HS-27A (cell line): Measurements from ENCODE around the gene ZNF394.
A peak's percentile ranks its signal among the peaks of the same experiment; 100 is the strongest.
"Not testable (repeated sequence)": the region's sequence is repeated elsewhere in the genome, so short reads cannot be mapped to it uniquely, and the experiment has no call there.

Experiments used
- DNase-seq: peaks from one replicate; pipeline ENCODE4 v3.0.0-alpha.2; 2012; ENCODE audit warnings: low read depth, missing footprints

ZNF394 gene

DNA sequence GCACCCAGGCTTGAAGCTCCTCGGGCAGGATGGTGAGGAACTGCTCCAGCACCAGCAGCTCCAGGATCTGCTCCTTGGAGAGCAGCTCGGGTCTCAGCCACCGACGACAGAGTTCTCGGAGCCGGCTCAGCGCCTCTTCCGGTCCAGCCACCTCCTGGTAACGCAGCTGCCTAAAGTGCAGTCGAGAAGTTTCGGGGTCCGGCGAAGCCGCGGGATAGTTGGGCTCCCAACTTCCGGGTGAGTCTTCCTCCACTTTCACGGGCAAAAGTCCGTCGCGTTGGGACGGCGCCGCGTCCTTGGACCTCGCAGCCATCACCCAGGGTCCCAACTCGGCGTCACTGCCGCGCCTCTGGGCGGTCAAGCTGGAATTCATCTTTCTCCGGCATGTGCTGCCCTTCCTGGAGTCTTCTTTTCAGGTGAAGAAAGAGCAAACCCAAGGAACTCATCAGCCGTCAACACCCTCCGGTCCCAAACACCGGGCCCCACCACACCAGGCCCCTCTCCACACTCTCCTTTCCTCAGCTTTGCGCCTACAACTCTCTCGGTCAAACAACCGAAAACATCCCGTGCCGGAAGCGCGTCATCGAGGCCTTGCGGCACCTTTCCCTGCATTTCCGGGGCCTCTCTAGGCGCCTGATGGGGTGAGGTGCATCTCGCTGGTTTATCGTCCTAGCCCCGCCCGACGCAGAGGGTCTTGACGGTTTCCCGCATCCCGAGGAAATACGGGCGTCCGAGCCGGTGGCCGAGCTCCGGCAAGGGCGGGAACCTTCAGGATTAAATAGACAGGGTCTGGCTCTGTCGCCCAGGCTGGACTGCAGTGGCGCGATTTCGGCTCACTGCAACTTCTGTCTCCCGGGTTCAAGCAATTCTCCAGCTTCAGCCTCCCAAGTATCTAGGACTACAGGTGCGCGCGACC, at the start of gene ZNF394:
Gene ZNF394 (minus strand): TSS at position 561 of the 916 bp plus-strand sequence. CDS start 188 bp downstream, at position 373.
- DNase-seq: peak; percentile 60

DNA sequence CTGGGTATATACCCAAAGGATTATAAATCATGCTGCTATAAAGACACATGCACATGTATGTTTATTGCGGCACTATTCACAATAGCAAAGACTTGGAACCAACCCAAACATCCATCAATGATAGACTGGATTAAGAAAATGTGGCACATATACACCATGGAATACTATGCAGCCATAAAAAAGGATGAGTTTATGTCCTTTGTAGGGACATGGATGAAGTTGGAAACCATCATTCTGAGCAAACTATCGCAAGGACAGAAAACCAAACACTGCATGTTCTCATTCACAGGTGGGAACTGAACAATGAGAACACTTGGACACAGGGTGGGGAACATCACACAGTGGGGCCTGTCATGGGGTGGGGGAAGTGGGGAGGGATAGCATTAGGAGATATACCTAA, 49.5 kb upstream of the ZNF394 start:
- not testable (repeated sequence) for DNase-seq

- not testable (repeated sequence) for DNase-seq
These were observed 45.2 kb upstream of the ZNF394 start for GRCh38 chr7:99545308-99545707.

GRCh38 chr7:99543916-99544315, 43.8 kb upstream of the ZNF394 start:
- DNase-seq: no peak

DNA sequence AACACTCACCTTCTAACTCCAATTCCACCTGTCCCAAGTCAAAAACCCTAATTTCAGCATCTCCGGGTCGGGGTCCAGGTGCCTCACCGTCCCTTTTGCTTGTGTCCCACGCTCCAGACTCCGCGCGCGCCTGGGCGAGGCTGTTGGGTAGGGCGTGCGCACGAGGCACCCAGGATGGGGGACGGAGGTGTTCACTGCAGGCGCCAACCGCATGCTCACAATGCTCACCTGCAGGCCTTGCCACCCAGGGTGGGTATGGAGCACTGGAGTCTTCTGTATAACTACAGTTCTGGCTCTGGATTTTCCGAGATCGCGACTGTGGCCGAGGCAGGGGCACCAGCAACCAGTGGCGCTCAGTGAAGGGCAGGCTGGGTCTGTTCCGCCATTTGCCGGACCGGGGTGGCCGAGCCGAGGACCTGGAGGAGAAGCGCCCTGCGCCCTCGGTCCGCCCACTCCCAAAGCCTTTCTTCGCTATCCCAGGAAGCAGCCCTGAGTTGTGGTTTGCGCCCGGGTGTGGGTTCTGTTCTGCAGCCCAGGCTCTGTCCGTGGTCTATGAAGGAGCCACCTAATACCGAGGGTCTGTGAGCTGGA, 43.1 kb upstream of the ZNF394 start:
- no peak for DNase-seq

GRCh38 chr7:99541212-99541611, 41.1 kb upstream of the ZNF394 start:
- no peak for DNase-seq

GRCh38 chr7:99540542-99540941, 40.5 kb upstream of the ZNF394 start:
- DNase-seq: no peak

GRCh38 chr7:99539213-99539811, 39.2 kb upstream of the ZNF394 start:
- DNase-seq: no peak

GRCh38 chr7:99535667-99536066, 35.6 kb upstream of the ZNF394 start:
- no peak for DNase-seq

DNA sequence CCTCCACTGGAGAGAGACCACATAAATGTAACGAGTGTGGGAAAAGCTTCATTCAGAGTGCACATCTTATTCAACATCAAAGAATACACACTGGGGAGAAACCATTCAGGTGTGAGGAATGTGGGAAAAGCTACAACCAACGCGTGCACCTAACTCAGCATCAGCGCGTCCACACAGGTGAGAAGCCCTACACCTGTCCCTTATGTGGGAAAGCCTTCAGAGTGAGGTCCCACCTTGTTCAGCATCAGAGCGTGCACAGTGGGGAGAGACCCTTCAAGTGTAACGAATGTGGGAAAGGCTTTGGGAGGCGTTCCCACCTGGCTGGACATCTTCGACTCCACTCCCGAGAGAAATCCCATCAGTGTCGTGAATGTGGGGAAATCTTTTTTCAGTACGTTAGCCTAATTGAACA, 31.3 kb upstream of the ZNF394 start:
- DNase-seq: no peak

DNA sequence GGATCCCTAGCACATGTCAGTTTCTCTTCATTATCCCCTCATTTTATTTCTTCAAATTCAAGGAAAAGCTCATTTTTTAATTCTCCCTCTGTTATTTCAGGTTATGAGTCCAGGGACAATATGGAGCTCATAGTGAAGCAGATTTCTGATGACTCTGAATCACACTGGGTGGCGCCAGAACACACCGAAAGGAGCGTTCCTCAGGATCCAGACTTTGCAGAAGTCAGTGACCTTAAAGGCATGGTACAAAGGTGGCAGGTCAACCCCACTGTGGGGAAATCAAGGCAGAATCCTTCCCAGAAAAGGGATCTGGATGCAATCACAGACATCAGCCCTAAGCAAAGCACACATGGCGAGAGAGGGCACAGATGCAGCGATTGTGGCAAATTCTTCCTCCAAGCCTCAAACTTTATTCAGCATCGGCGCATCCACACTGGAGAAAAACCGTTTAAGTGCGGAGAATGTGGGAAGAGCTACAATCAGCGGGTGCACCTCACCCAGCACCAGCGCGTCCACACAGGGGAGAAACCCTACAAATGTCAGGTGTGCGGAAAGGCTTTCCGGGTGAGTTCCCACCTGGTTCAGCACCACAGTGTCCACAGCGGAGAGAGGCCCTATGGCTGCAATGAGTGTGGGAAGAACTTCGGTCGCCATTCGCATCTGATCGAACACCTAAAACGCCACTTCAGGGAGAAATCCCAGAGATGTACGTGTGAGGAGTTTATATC, 25.8 kb upstream of the ZNF394 start:
- no peak for DNase-seq

GRCh38 chr7:99521399-99521798, 21.3 kb upstream of the ZNF394 start:
- DNase-seq: no peak

- no peak for DNase-seq
These were observed 14.0 kb upstream of the ZNF394 start for GRCh38 chr7:99514050-99514449.

DNA sequence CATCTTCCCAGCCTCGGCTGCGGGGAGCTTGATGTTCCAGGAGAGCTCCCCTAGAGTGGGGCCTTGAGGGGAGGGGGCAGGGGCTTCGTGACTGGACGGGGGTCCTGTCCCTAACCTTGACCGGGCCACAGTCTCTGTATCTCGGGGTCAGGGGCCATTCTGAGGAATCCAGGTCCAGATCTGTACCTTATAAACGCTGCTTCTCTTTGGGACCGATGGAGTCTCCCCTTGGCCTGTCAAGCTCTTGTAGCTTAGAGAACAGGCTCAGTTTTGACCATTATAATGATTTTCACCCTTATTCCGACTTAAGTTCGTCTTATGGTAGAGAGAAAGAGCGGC, 5.2 kb upstream of the ZNF394 start:
- DNase-seq: no peak

- DNase-seq: peak; percentile 85
These were observed 4.7 kb upstream of the ZNF394 start, which contains the start of gene ZKSCAN5 for GRCh38 chr7:99504603-99505323. ZKSCAN5 (plus strand) TSS chr7:99504662; CDS start chr7:99506045, 1,383 bp downstream.

DNA sequence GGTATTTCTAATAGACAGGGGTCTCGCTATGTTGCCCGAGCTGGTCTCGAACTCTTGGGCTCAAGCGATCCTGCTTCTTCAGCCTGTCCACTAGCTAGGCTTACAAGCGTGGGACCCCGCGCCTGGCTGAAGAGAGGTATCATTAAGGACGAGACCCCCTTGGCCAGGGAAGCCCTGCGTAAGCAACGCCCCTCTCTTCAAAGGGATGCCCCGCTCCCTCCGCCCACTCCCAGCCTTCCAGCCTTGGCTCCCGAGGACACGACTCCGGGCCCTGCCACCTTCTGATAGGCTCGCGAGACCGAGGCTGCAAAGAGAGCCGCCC, 4.2 kb upstream of the ZNF394 start:
- DNase-seq: no peak

DNA sequence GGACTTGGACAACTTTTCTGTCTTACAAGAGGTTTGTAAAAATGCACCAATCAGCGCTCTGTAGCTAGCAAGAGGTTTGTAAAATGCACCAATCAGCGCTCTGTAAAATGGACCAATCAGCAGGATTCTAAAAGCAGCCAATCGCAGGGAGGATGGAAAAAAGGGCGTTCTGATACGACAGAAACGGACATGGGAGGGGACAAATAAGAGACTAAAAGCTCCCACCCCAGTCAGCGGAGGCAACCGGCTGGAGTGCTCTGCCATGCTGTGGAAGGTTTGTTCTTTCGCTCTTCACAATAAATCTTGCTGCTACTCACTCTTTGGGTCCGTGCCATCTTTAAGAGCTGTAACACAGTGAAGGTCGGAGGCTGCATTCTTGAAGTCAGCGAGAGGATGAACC, 1.2 kb upstream of the ZNF394 start:
- DNase-seq: not testable (repeated sequence)

DNA sequence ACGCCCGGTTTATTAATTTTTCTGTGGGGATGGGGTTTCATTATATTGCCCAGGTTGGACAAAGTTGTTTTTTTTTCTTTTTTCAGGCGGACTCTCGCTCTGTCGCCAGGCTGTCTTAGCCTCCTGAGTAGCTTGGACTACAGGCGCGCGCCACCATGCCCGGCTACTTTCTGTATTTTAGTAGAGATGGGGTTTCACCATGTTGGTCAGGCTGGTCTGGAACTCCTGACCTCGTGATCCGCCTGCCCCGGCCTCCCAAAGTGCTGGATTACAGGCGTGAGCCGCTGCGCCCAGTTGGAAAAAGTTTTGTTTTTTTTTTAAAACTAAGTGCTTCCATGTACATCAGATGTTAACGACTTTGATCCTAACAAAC, 542 bp upstream of the ZNF394 start:
- no peak for DNase-seq

GRCh38 chr7:99499371-99499720, 735 bp downstream of the ZNF394 start:
- no peak for DNase-seq

DNA sequence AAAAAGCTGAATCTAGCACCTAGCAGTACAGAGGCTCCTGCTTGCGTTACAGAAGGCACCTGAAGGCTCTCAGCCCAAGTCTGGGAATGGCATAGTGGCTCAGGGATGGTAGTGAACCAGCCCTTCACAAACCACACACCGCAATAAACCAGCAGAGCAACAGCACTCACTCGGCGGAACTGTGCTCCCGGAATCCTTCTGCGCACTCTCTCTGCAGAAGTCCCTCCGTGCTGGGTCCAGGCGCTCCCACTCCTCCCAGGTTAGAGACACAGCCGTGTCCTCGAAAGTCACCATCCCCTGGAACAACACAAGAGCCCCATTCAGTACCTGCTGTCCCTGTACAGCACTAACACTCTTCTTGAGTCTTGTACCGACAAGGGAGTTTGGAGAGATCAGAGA, 1.5 kb downstream of the ZNF394 start:
- no peak for DNase-seq

DNA sequence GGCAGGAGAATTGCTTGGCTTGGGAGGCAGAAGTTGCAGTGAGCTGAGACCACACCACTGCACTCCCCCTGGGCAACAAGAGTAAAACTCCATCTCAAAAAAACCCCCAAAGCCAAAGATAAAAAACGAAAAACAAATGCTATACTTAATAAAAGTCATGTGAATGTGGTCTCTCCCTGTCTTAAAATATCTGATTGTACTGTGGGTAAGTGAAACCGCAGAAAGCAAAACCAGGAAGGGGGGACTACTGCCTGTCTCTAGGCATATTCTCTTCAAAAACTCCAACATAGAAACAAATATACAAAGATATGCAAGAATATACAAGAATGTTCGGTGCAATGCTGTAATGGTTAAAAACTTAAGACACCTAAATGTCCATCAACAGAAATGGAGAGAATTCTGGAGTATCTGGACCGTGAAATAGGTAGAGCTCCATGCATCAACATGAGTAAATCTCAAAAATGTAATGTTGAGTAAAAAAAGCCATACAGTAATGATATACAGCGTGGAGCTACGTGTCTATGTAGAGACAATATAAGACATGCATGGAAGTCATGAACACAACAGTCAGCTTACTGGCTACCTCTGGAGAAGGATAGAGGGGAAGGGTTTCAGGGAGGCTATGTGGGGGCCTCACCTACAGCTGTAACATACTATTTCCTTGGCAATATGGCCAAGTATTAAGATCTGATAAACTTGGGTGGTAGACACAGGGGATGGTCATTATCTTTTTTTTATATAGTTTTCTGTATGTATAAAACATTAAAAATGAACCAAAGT, 2.1 kb downstream of the ZNF394 start:
- no peak for DNase-seq
